Measurements from ENCODE around the gene CRY2.
"Not testable (repeated sequence)": the region's sequence is repeated elsewhere in the genome, so short reads cannot be mapped to it uniquely, and the experiment has no call there.

Gene CRY2

GRCh38 chr11:45846974-45847910, at the start of gene CRY2:
Gene CRY2 (plus strand): TSS chr11:45847475. CDS start chr11:45847491, 16 bp downstream.
- DNase-seq = peak; percentile 97

- DNase-seq = no peak
Observed at GRCh38 chr11:45798793-45799441, 48.4 kb upstream of the CRY2 start.

DNA sequence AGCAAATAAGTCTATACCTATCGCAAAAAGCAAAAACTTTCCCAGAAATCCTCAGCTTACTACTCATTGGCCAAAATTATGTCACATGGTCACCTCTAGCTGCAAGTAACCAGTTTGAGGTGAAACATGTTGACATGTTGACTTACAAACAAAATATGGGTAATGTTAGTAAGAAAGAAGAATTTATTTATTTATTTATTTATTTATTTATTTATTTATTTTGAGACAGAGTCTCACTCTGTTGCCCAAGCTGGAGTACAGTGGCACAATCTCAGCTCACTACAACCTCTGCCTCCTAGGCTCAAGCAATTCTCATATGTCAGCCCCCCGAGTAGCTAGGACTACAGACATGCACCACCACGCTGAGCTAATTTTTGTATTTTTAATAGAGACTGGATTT, 47.7 kb upstream of the CRY2 start:
- DNase-seq = no peak

- no peak for DNase-seq
Observed at GRCh38 chr11:45800261-45800660, 47.0 kb upstream of the CRY2 start.

- DNase-seq = peak; percentile 11
Observed at GRCh38 chr11:45801723-45802315, 45.5 kb upstream of the CRY2 start.

DNA sequence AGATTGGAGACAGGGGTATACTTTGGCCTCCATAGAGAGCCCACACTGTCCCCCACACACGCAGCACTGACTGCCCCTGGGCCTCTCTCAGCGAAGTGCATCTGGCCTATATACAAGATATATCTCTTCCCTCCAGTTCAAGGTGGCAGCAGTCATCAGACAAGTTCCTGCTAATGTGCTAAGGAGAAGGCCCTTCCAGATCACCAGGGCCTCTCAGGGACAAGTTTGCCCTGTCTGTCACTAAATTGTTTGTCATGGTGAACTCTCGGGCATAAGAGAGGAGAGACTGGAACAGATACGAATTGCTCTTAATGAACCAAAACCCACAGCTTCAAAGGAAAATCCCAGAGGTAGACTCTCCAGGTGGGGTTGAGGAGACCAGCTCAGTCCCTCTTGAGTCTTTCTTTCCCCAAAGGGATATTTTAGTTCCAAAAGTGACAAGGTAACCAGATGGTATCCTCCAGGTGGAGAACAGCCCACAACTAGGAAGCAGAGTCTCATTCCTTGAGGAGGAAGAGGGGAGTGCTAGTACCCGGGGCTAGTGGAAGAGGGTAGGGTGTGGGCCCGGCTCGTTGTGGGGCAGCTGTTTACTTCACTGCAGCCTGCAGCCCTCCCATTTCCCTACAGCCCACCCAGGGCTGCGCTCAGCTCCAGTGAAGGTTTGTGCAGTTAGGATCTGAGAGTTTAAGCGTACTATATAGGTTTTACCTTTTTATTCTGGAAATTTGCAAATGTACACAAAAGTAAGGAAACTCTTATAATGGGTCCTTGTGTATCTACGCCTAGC, 44.6 kb upstream of the CRY2 start:
- no peak for DNase-seq

GRCh38 chr11:45803971-45804760, 43.1 kb upstream of the CRY2 start:
- DNase-seq = peak; percentile 54

- DNase-seq = peak; percentile 93
Observed at GRCh38 chr11:45804761-45805304, 42.4 kb upstream of the CRY2 start, which contains the start of gene SLC35C1. Gene SLC35C1 (plus strand): TSS chr11:45805149. CDS start chr11:45805802, 653 bp downstream.

DNA sequence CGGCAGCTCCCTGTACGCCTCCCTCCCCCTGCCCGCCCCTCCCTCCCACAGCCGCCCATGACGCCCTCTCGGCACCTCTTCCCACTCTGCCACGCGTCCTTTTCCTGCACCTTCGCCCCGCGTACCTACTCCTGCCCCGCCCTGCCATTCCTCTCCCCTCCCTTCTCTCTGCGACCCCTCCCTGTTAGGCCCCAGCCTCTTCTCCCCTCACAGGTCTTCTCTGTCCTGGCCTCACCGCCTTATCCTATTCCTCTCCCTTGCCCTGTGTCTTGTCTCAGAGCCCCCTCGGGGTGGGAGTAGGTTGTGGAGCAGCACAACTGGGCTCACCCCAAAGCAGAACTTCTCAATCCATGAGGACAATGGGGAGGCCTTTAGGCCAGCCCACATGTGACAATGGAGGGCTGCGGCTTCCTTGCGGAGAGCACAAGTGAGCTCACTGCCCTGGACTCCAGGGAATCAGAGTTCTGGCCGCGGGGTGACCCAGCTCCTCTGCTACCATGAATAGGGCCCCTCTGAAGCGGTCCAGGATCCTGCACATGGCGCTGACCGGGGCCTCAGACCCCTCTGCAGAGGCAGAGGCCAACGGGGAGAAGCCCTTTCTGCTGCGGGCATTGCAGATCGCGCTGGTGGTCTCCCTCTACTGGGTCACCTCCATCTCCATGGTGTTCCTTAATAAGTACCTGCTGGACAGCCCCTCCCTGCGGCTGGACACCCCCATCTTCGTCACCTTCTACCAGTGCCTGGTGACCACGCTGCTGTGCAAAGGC, 41.8 kb upstream of the CRY2 start:
- DNase-seq = peak; percentile 10

GRCh38 chr11:45806072-45806933, 41.0 kb upstream of the CRY2 start:
- DNase-seq = no peak

DNA sequence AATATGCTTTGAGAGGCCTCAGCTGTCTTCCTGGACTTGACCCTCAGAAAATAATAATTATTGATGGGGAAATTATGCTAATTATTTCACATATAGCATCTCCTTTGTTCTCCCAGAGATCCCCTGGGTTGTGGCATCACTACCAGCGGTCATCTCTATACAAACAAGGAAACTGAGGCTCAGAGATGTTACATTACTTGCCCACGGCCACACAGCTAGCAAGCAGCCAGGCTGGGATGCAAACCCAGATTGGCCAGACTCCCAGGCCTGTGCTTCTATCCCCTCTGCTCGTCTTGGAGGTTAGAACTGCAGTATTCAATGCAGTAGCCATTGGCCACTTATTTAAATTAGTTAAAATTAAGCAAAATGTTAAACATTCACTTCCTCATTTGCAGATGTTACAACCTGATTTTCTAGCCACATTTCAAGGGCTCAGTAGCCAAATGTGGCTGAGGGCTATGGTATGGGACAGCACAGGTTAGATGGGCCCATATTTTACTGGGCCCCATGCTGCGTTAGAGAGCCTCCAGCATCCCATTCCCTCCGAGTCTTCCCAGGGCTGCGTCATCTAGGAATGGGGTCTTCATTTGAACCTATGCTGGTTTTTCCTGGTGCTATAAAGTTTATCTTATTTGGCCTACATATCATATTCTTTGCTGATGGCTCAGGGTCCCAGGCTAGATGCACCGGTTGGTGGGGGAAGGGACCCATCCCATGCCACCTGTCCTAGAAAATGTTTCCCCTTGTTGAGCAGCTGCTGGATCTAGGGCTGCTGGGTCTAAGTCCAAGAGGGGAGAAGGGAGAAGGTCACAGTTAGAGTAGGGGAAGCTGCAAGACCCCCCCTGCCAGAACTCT, 40.1 kb upstream of the CRY2 start:
- DNase-seq = no peak

DNA sequence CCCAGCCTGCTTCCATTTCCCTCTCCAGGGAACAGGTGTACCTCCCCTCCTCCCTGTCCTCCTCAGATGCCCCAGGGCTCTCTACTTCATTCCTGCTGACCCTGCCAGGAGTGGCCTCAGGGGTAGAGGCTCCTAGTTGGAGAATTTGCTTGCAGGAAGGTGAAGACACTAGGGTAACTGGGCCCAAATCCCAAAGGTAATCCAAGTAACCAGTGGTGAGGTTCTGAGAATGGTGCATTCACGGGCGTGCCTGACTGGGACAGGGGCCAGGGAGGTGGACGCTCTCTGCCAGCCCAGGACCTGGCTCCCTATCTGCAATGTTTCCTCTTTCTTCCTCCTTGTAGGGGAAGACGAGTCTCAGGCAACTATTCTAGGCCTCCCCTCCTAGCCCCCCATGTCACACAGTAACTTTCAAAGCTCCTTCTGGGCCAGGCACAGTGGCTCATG, 39.5 kb upstream of the CRY2 start:
- no peak for DNase-seq

GRCh38 chr11:45808427-45808826, 38.8 kb upstream of the CRY2 start:
- not testable (repeated sequence) for DNase-seq

- DNase-seq = no peak
Observed at GRCh38 chr11:45809456-45810395, 37.5 kb upstream of the CRY2 start.

GRCh38 chr11:45810431-45811108, 36.7 kb upstream of the CRY2 start:
- no peak for DNase-seq

GRCh38 chr11:45811109-45811435, 36.2 kb upstream of the CRY2 start:
- no peak for DNase-seq

All from CD4-positive, alpha-beta T cell treated with Interleukin-4 for 4 hours (primary cell).